ENCODE data around the gene P4HA2. TPM values are rescaled to one million over a fixed set of nuclear protein-coding genes. Genes with fewer than 3 reads are reported as not detected.

Gene P4HA2
- total RNA-seq, 1 experiment from 2014 or later, result 25.1 TPM

- no peak overlapping the region for H3K27ac ChIP-seq (ENCODE audit: low read length)
- in situ Hi-C loops (cut with HindIII; ENCODE audit: low pct_unique_long_range_greater_than_20kb, low sequenced_read_pairs) (no loop called here), intact Hi-C loops (cut with micrococcal nuclease; ENCODE audit: unreplicated experiment) (no loop called here)
- H3K4me3 ChIP-seq (ENCODE audit: low read depth in 2 of 2, low read length in 2 of 2), result no peak overlapping the region
- no peaks in the 10 kb centered on the region; the same call in 1 of the 2 replicates for H3K36me3 ChIP-seq (ENCODE audit: control insufficient read depth, insufficient read depth, low read length)
- H3K9me3 ChIP-seq (ENCODE audit: control insufficient read depth, insufficient read depth, low read depth, low read length), result no peaks in the 10 kb centered on the region
- ATAC-seq (no peak), DNase-seq (ENCODE audit: low read depth, low spot score) (no peak)
- TF ChIP-seq POLR2AphosphoS5 (IDR thresholded peaks at IDR 0.05; ENCODE audit: low read depth, low read length), result no peak
- TF ChIP-seq SIN3A (IDR thresholded peaks at IDR 0.05; ENCODE audit: borderline replicate concordance, insufficient read depth, low read depth, low read length), result no peak
- TF ChIP-seq TCF7L2 (IDR thresholded peaks at IDR 0.05; ENCODE audit: low read depth, low read length), result no peak
- TF ChIP-seq, protein P1, sequence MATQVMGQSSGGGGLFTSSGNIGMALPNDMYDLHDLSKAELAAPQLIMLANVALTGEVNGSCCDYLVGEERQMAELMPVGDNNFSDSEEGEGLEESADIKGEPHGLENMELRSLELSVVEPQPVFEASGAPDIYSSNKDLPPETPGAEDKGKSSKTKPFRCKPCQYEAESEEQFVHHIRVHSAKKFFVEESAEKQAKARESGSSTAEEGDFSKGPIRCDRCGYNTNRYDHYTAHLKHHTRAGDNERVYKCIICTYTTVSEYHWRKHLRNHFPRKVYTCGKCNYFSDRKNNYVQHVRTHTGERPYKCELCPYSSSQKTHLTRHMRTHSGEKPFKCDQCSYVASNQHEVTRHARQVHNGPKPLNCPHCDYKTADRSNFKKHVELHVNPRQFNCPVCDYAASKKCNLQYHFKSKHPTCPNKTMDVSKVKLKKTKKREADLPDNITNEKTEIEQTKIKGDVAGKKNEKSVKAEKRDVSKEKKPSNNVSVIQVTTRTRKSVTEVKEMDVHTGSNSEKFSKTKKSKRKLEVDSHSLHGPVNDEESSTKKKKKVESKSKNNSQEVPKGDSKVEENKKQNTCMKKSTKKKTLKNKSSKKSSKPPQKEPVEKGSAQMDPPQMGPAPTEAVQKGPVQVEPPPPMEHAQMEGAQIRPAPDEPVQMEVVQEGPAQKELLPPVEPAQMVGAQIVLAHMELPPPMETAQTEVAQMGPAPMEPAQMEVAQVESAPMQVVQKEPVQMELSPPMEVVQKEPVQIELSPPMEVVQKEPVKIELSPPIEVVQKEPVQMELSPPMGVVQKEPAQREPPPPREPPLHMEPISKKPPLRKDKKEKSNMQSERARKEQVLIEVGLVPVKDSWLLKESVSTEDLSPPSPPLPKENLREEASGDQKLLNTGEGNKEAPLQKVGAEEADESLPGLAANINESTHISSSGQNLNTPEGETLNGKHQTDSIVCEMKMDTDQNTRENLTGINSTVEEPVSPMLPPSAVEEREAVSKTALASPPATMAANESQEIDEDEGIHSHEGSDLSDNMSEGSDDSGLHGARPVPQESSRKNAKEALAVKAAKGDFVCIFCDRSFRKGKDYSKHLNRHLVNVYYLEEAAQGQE (IDR thresholded peaks at IDR 0.05; ENCODE audit: insufficient read depth in 1 of 2, low read depth in 2 of 2, low read length in 1 of 2), result no peak
- TF ChIP-seq CTCF (IDR thresholded peaks at IDR 0.05), result no peak
- no peaks in the 10 kb centered on the region for H3K27me3 ChIP-seq (ENCODE audit: control insufficient read depth, insufficient read depth, low read length)
- no peaks in the 10 kb centered on the region for H3K4me1 ChIP-seq (ENCODE audit: control insufficient read depth, insufficient read depth, low read length)
- ChIA-PET POLR2A (no interaction called here), CTCF (no interaction called here)
- no TSS peak for BruUV-seq (replicated peaks)
These were observed 31.9 kb downstream of the P4HA2 start for GRCh38 chr5:132195727-132196126.

DNA sequence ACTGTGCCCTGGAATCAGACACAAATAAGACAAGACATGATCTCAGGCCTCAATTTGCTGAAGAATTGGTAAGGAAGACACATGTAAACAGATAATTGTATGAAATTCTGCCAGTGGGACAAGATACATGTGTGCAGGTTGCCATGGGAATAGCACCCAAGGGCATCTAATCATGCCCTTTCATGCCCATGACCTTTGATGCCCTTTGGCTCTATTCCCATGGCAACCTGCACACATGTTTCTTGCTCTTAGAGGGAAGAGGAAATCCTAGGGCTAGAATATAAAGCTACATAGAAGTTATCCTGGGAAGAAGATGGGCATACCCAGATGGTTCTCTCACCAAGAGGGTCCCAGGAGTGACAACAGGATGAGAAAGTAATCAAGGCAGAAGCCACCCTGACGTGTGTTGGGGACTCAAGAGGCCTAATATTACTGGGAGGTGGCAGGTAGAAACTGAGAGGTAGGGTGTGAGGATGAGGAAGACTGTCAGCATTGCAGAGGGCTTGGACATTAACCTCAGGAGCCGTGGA, 34.4 kb downstream of the P4HA2 start:
- ATAC-seq, result no peak
- CTCF ChIA-PET, result no interaction called here
- intact Hi-C loops (cut with micrococcal nuclease; ENCODE audit: unreplicated experiment), result no loop called here
- POLR2A ChIA-PET, result no interaction called here
- DNase-seq (ENCODE audit: low read depth, low spot score), result no peak
- Histone ChIP-seq H3K9me3 (ENCODE audit: control insufficient read depth, insufficient read depth, low read depth, low read length) (no peaks in the 10 kb centered on the region), H3K4me1 (ENCODE audit: control insufficient read depth, insufficient read depth, low read length) (no peaks in the 10 kb centered on the region), H3K36me3 (ENCODE audit: control insufficient read depth, insufficient read depth, low read length) (no peaks in the 10 kb centered on the region; the same call in 1 of the 2 replicates), H3K27ac (ENCODE audit: low read length) (no peak overlapping the region), H3K4me3 (ENCODE audit: low read depth in 2 of 2, low read length in 2 of 2) (no peak overlapping the region), H3K27me3 (ENCODE audit: control insufficient read depth, insufficient read depth, low read length) (no peaks in the 10 kb centered on the region)
- no TSS peak for BruUV-seq (replicated peaks)
- no peak for TF ChIP-seq SIN3A (IDR thresholded peaks at IDR 0.05; ENCODE audit: borderline replicate concordance, insufficient read depth, low read depth, low read length)
- no peak for TF ChIP-seq POLR2AphosphoS5 (IDR thresholded peaks at IDR 0.05; ENCODE audit: low read depth, low read length)
- TF ChIP-seq, protein P1 (IDR thresholded peaks at IDR 0.05; ENCODE audit: insufficient read depth in 1 of 2, low read depth in 2 of 2, low read length in 1 of 2), result no peak
- TF ChIP-seq CTCF (IDR thresholded peaks at IDR 0.05), result no peak
- no peak for TF ChIP-seq TCF7L2 (IDR thresholded peaks at IDR 0.05; ENCODE audit: low read depth, low read length)
- in situ Hi-C loops (cut with HindIII; ENCODE audit: low pct_unique_long_range_greater_than_20kb, low sequenced_read_pairs), result no loop called here

Measured in Panc1 (cell line).